Ishikawa (cell line): ENCODE data around the gene CLCN2.

Source experiments
- CEBPB ChIP-seq: IDR thresholded peaks from 2 replicates; pipeline ENCODE4 v1.6.1; 2012
- CREB1 ChIP-seq: IDR thresholded peaks from 2 replicates; pipeline ENCODE4 v1.6.1; 2012; ENCODE audit warnings: low read depth
- EGR1 ChIP-seq: IDR thresholded peaks from 2 replicates; pipeline ENCODE4 v1.6.1; 2012
- EP300 ChIP-seq: IDR thresholded peaks from 2 replicates; pipeline ENCODE4 v1.6.1; 2012; ENCODE audit warnings: borderline replicate concordance
- FOXM1 ChIP-seq: IDR thresholded peaks from 2 replicates; pipeline ENCODE4 v1.6.1; 2012; ENCODE audit warnings: low read depth, borderline replicate concordance
- NFIC ChIP-seq: IDR thresholded peaks from 2 replicates; pipeline ENCODE4 v1.6.1; 2012
- RAD21 ChIP-seq: IDR thresholded peaks from 2 replicates; pipeline ENCODE4 v1.6.1; 2012; ENCODE audit warnings: low read depth
- TAF1 ChIP-seq: IDR thresholded peaks from 2 replicates; pipeline ENCODE4 v1.6.1; 2012; ENCODE audit warnings: low read depth, mild to moderate bottlenecking
- TCF12 ChIP-seq: IDR thresholded peaks from 2 replicates; pipeline ENCODE4 v1.6.1; 2012; ENCODE audit warnings: low read depth
- TEAD4 ChIP-seq: IDR thresholded peaks from 2 replicates; pipeline ENCODE4 v1.6.1; 2012
- YY1 ChIP-seq: IDR thresholded peaks from 2 replicates; pipeline ENCODE4 v1.6.1; 2012; ENCODE audit warnings: low read depth
- ZBTB7A ChIP-seq: IDR thresholded peaks from 2 replicates; pipeline ENCODE4 v1.6.1; 2012; ENCODE audit warnings: low read depth
- TF ChIP-seq, protein P1 (sequence below): IDR thresholded peaks from 2 replicates; pipeline ENCODE4 v1.6.1; 2012; ENCODE audit warnings: low read depth, mild to moderate bottlenecking
- TF ChIP-seq, protein P2 (sequence below): IDR thresholded peaks from 2 replicates; pipeline ENCODE4 v1.6.1; 2012
- TF ChIP-seq, protein P3 (sequence below): IDR thresholded peaks from 2 replicates; pipeline ENCODE4 v1.6.1; 2012

CLCN2 gene

DNA sequence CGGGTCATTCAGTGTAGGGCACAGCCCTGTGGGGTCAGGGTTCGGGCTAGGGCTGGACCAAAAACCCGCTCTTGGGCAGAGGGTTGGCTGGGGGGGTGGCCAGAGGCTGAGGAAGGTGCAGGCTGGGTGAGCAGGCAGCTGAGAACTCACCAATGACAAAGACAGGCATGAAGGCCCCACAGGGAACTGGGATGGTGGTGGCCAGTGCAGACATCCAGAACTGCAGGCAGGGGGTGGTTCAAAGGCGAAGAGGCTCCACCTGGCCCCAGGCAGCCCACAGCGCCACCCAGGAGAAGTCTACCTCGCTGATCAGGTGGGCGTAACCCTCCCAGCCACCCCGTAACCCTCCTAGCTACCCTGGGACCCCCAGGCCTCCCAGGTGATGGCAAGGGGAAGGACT is 6.7 kb downstream of the CLCN2 start:
- no peak for TF ChIP-seq EP300
- no peak for TF ChIP-seq RAD21
- no peak for TF ChIP-seq NFIC
- TF ChIP-seq, protein P1, sequence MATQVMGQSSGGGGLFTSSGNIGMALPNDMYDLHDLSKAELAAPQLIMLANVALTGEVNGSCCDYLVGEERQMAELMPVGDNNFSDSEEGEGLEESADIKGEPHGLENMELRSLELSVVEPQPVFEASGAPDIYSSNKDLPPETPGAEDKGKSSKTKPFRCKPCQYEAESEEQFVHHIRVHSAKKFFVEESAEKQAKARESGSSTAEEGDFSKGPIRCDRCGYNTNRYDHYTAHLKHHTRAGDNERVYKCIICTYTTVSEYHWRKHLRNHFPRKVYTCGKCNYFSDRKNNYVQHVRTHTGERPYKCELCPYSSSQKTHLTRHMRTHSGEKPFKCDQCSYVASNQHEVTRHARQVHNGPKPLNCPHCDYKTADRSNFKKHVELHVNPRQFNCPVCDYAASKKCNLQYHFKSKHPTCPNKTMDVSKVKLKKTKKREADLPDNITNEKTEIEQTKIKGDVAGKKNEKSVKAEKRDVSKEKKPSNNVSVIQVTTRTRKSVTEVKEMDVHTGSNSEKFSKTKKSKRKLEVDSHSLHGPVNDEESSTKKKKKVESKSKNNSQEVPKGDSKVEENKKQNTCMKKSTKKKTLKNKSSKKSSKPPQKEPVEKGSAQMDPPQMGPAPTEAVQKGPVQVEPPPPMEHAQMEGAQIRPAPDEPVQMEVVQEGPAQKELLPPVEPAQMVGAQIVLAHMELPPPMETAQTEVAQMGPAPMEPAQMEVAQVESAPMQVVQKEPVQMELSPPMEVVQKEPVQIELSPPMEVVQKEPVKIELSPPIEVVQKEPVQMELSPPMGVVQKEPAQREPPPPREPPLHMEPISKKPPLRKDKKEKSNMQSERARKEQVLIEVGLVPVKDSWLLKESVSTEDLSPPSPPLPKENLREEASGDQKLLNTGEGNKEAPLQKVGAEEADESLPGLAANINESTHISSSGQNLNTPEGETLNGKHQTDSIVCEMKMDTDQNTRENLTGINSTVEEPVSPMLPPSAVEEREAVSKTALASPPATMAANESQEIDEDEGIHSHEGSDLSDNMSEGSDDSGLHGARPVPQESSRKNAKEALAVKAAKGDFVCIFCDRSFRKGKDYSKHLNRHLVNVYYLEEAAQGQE: no peak
- TF ChIP-seq TAF1: no peak
- no peak for TF ChIP-seq CREB1
- no peak for TF ChIP-seq TEAD4
- TF ChIP-seq, protein P2, sequence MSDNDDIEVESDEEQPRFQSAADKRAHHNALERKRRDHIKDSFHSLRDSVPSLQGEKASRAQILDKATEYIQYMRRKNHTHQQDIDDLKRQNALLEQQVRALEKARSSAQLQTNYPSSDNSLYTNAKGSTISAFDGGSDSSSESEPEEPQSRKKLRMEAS: no peak
- no peak for TF ChIP-seq TCF12
- no peak for TF ChIP-seq CEBPB
- TF ChIP-seq ZBTB7A: no peak
- TF ChIP-seq YY1: no peak
- no peak for TF ChIP-seq EGR1
- no peak for TF ChIP-seq FOXM1
- TF ChIP-seq, protein P3, sequence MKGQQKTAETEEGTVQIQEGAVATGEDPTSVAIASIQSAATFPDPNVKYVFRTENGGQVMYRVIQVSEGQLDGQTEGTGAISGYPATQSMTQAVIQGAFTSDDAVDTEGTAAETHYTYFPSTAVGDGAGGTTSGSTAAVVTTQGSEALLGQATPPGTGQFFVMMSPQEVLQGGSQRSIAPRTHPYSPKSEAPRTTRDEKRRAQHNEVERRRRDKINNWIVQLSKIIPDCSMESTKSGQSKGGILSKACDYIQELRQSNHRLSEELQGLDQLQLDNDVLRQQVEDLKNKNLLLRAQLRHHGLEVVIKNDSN: no peak

DNA sequence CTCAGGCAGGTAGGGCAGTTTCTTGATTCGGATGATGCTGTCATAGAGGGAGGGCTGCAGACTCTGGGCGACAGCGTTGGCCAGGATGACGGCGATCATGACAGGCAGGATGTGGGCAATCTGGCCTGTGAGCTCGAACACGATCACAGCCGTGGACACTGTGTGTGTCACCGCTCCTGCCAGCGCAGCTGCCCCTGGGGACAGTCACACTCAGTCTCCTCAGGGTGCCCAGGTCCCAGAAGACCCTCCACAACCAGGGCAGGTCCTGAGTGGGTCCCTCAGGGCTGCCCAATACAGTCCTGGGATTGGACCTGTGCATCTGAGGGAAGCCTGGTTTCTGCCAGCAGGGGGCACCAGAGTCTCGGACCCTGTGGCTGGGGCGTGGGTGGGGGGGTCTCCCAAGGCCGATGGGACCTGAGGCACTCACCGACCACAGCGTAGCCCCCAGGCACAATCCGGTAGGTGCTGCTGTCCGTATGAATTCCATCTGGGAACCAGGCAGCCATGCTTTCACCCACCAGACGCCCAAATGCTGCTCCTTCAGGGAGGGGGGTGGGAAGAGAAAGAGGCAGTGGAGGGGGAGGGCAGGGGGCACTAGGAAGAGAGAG is 7.2 kb downstream of the CLCN2 start:
- TF ChIP-seq, protein P3: no peak
- no peak for TF ChIP-seq CREB1
- TF ChIP-seq, protein P1: no peak
- TF ChIP-seq TEAD4: no peak
- no peak for TF ChIP-seq FOXM1
- no peak for TF ChIP-seq CEBPB
- TF ChIP-seq YY1: no peak
- no peak for TF ChIP-seq TAF1
- TF ChIP-seq EP300: no peak
- TF ChIP-seq, protein P2: no peak
- TF ChIP-seq NFIC: no peak
- TF ChIP-seq ZBTB7A: peak; percentile 85
- peak; percentile 83 for TF ChIP-seq EGR1
- TF ChIP-seq RAD21: peak; percentile 67
- no peak for TF ChIP-seq TCF12

DNA sequence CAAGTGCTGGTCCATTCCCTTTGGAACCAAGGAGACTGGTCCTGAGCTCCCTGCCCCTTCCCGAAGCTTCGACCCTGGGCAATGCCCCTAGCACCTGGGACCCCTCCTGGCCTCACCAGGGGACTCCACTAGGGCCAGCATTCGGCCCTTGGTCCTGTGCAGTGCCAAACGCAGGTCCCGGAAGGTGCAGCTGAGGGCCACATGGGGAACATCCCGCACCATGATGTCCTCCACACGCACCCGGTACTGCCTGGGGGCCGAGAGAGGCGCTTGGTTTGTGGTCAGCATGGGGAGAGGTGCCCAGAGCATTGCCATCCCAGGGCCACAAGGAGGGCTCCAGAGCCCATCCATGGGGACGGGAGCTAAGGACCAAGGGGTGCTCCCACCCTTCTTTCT is 7.9 kb downstream of the CLCN2 start:
- TF ChIP-seq ZBTB7A (no peak), NFIC (no peak), EP300 (no peak), YY1 (no peak), TEAD4 (no peak), CREB1 (no peak)

DNA sequence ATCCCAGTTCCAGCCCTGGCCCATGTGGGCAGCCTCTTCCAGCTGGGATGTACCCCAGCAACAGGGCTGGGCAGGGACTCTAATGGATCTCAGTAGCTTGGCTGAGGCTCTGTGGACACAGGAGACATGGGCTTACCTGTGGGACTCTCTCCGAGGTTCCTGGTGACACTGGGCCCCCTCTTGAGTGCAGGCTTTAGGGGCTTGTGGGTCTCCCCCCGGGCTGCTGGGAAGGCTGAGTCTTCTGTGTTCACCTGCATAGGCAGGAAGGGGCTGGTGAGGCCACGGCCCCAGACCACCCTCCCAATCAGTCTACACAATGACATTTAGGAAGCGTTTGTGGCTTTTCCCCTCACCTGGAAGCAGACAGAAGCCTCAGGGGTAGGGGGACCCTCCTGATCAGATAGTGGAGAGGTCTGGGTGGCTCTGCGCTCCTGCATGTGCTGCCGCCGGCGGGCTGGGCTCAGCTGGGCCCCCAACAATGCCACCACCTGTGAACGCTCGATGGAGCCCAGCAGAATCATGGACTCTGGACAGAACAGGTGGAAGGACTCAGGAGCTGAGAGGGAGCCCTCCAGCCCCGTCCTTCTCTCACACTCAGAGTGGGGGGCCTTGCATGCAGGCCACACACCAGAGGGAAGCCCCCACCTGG is 8.4 kb downstream of the CLCN2 start:
- TF ChIP-seq, protein P1: no peak
- TF ChIP-seq FOXM1 (no peak), EP300 (no peak), YY1 (no peak), TAF1 (no peak), CEBPB (no peak), TCF12 (no peak)
- TF ChIP-seq, protein P2: no peak
- TF ChIP-seq, protein P3: no peak
